HG03064 (cell line): ENCODE results near the gene IVD.

Source experiments
- ATAC-seq: cut with Tn5 transposase; IDR thresholded peaks from one replicate; pipeline ENCODE4 v1.9.1; 2021; ENCODE audit warnings: low read depth; ENCODE audit not compliant: unreplicated experiment

Gene IVD

GRCh38 chr15:40372981-40373380 is 32.6 kb upstream of the IVD start:
- no peak for ATAC-seq

- ATAC-seq, result no peak
Observed at GRCh38 chr15:40377606-40378005, 28.0 kb upstream of the IVD start.

- no peak for ATAC-seq
Observed at GRCh38 chr15:40379374-40379773, 26.2 kb upstream of the IVD start.

- no peak for ATAC-seq
Observed at GRCh38 chr15:40379853-40380252, 25.7 kb upstream of the IVD start.

- ATAC-seq, result no peak
Observed at GRCh38 chr15:40380636-40381035, 25.0 kb upstream of the IVD start.

GRCh38 chr15:40381818-40382529 is 23.6 kb upstream of the IVD start:
- no peak for ATAC-seq

- peak; percentile 93 for ATAC-seq
Observed at GRCh38 chr15:40382580-40383456, 22.8 kb upstream of the IVD start, which contains the start of gene KNSTRN. Gene KNSTRN, plus strand, starts transcription at chr15:40382721. Its CDS starts 115 bp downstream, at chr15:40382836.

GRCh38 chr15:40386480-40386879 is 19.1 kb upstream of the IVD start:
- ATAC-seq, result no peak

GRCh38 chr15:40388941-40389823 is 16.4 kb upstream of the IVD start:
- ATAC-seq, result no peak

- no peak for ATAC-seq
Observed at GRCh38 chr15:40389824-40390595, 15.6 kb upstream of the IVD start.

GRCh38 chr15:40392986-40393948 is 12.3 kb upstream of the IVD start:
- no peak for ATAC-seq

GRCh38 chr15:40397688-40398412 is 7.7 kb upstream of the IVD start:
- no peak for ATAC-seq

GRCh38 chr15:40398413-40398873 is 7.2 kb upstream of the IVD start:
- peak; percentile 71 for ATAC-seq

GRCh38 chr15:40399370-40399769 is 6.2 kb upstream of the IVD start:
- ATAC-seq, result no peak

- no peak for ATAC-seq
Observed at GRCh38 chr15:40407330-40407990, 1.9 kb downstream of the IVD start.

GRCh38 chr15:40409366-40409765 is 3.8 kb downstream of the IVD start:
- no peak for ATAC-seq

GRCh38 chr15:40410476-40410875 is 4.9 kb downstream of the IVD start:
- no peak for ATAC-seq
